CD4-positive, alpha-beta T cell treated with Interleukin-15 for 4 hours (primary cell): ENCODE results near the gene ASIC1.
"Not testable (repeated sequence)": the region's sequence is repeated elsewhere in the genome, so short reads cannot be mapped to it uniquely, and the experiment has no call there.

Source experiments
- DNase-seq: peaks from one replicate; pipeline ENCODE4 v3.0.0-alpha.2; 2020; ENCODE audit warnings: low spot score

The ASIC1 gene

DNA sequence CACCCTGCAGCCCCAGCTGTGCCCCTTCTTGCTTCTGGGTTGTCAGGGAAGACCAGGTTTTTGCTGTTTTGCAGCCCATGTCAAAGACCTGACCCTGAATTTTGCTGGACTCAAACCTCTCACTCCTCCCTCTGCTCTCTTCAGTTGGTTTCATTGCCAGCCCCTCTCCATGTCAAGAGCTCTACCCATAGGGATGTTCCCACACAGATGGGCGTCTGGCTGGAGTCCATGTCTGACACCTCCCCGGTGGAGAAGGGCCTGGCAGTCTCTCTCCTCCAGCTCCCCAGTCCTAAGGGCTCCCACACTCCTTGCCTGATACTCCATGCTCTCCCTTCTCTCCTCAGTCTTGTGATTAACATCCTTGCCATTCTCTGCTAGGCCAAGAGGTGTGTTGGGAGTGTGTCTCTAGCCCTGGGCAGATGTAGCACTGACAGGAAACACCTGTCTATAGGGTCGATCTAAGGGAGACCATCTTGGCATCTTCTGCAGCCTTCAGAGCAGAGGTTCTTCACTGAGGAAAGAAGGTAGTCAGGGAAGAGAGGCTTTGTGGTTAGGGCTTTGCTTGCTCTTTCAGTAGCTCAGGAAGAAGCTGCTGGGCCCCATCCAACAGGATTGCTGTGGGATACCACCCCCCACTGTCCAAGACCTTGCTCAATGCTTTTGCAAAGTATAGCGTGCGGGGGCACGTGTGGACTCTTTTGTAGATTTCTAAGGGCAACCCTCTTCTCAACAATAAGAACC, 4.7 kb downstream of the ASIC1 start:
- DNase-seq: no peak

DNA sequence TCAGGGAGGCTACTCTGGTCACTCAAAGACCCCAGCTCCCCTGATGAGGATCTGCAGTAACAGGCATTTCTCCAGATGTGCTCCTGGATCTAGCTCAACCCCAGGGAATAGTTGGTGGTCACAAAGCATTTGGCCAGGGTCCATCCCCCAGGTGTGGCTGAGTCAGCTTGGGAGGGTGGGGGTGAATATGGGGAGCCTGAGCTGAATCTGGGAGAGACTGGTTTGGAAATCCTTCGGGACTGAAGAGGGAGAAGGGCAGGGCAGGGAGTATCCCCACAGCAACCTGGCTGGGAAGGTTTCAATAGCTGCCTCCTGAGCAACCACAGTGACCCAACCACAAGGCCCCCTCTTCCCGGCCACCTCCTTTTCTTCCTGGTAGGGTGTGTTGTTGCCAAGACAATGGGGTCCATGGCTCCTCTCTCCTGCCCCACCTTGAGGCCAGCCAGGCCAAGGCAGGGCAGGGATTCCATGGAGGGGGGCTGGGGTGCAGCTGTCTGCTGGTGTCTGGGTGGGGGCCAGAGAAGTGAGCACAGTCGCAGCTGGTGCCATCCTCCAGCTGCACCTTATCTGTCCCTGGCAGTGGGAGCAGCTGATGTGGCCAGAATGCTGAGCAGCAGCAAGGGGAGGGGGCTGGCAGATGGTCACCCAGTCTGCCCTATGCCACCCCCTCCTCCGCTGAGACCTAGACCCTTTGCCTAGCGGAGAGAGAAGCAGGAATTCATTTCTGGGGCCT, 5.5 kb downstream of the ASIC1 start:
- DNase-seq: no peak

DNA sequence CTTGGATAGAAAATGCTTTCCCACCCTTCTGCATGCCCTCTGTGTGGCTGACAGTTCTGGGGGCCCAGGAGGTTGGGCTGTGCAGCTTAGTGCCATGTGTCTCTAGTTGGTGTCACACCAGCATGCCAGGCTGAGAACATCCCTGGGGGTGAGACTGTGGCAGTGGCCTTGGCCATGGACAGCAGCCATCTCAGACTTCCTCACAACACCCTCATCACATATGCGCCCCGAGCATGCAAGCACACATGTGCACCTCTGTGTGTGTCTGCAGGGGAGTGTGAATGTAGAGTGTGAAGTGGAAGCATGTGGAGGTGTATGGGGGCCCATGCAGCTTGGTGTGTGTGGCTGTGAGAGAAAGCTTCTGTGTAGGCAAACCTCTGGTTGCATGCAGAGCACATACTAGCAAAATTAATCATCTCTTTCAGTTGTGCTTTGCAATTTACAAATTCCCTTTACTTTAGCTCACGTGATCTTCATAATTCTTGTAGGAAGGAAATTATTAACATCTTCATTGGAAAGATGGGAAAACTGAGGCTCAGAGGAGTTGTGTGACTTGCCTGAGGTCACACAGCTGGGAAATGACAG, 8.4 kb downstream of the ASIC1 start:
- DNase-seq: no peak

DNA sequence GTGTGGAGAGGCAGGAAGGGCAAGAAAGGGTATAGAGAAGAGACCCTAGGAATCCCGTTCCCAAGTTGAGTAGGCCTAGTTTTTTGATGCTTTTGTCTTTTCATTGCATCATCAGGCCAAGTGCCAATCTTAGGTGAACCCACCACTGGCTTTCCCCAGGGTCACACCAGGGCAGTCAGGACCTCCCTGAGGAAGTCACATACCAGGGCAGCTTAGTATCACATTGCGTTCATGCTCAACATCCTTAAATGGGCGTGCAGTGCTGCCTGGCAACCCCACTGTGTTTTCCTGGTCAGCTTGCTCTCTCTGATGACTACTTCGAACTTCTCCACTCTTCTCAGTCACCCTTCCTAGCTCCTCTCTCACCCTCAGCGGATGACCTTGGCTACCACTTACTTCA, 9.0 kb downstream of the ASIC1 start:
- no peak for DNase-seq

DNA sequence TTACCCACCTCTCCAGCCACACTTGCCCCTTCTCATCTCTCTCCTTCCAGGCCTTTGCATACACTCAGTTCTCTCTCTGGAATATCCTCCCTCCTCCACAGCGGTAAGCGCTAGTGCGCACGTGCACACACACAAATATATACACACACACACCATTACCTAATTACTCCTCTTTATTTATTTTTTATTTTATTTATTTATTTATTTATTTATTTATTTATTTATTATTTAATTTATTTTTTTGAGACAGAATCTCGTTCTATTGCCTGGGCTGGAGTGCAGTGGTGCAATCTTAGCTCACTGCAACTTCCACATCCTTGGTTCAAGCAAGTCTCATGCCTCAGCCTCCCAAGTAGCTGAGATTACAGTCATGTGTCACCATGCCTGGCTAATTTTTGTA, 11.7 kb downstream of the ASIC1 start:
- DNase-seq: no peak

DNA sequence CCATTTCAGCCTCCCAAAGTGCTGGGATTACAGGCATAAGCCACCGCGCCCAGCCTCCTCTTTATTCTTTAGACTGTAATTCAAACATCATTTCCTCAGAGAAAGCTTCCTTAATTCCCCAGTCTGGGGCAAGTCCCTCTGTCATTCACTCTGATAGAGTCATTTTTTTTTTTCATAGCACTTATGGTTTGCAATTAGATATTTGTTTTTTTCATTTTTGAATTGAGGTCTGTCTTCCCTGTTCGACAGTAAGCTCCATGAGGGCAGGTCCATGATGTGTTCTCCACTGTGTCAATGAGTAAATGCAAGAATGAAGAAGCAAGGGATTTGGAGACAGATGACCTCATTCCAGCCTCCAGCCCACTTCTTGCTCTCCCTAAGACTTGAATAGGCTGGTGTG, 12.1 kb downstream of the ASIC1 start:
- DNase-seq: no peak

GRCh38 chr12:50070314-50071060, 13.1 kb downstream of the ASIC1 start:
- DNase-seq: peak; percentile 69

- DNase-seq: no peak
Observed at GRCh38 chr12:50072198-50072907, 15.0 kb downstream of the ASIC1 start.

GRCh38 chr12:50073206-50073605, 15.8 kb downstream of the ASIC1 start:
- no peak for DNase-seq

DNA sequence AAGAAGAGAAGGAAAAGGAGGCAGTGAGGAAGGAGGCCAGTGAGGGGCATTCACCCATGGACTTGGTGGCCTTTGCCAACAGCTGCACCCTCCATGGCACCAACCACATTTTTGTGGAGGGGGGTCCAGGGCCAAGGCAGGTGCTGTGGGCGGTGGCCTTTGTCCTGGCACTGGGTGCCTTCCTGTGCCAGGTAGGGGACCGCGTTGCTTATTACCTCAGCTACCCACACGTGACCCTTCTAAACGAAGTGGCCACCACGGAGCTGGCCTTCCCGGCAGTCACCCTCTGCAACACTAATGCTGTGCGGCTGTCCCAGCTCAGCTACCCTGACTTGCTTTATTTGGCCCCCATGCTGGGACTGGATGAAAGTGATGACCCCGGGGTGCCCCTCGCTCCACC, 16.3 kb downstream of the ASIC1 start:
- no peak for DNase-seq

- peak; percentile 81 for DNase-seq
Observed at GRCh38 chr12:50074936-50075807, 17.8 kb downstream of the ASIC1 start.

DNA sequence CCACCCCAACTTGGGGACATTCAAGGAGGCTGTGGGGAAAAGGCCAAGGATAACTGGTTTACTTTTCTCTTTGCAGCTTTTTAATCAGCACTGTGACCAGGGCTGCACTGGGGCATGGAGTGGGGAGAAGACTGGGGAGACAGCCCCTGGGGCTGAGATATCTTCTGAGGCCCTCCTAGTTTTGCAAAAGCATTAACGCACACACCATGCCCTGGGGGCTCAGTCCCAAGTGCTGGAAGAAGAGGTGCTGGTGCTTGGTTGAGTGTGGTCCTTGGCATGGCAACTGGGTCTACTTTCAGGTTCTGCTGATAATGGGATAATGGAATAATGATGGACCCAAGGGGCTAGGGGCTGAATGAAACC, 18.4 kb downstream of the ASIC1 start:
- no peak for DNase-seq

- DNase-seq: no peak
Observed at GRCh38 chr12:50077099-50077498, 19.7 kb downstream of the ASIC1 start.

GRCh38 chr12:50078281-50078680, 20.9 kb downstream of the ASIC1 start:
- DNase-seq: no peak

- DNase-seq: no peak
Observed at GRCh38 chr12:50079771-50080170, 22.4 kb downstream of the ASIC1 start.

DNA sequence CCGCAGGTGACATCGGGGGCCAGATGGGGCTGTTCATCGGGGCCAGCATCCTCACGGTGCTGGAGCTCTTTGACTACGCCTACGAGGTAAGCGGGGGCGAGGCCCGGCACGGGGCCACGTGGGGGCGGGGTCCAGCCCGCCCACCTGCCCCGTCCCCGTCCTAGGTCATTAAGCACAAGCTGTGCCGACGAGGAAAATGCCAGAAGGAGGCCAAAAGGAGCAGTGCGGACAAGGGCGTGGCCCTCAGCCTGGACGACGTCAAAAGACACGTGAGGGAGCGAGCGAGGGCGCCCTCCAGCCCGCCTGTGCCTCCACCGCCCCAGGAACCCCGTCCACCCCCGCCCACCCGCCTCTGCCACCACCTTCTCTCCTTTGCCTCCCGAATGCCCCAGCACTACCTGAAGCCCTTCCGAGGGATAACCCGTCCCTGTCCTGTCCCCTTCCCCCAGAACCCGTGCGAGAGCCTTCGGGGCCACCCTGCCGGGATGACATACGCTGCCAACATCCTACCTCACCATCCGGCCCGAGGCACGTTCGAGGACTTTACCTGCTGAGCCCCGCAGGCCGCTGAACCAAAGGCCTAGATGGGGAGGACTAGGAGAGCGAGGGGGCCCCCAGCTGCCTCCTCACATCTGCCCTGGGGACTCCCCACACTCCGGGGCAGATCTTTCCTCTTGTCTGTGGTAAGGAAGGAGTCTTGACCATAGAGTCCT, 23.9 kb downstream of the ASIC1 start:
- no peak for DNase-seq

- no peak for DNase-seq
Observed at GRCh38 chr12:50082644-50083043, 25.2 kb downstream of the ASIC1 start.

- no peak for DNase-seq
Observed at GRCh38 chr12:50083301-50083700, 25.9 kb downstream of the ASIC1 start.

DNA sequence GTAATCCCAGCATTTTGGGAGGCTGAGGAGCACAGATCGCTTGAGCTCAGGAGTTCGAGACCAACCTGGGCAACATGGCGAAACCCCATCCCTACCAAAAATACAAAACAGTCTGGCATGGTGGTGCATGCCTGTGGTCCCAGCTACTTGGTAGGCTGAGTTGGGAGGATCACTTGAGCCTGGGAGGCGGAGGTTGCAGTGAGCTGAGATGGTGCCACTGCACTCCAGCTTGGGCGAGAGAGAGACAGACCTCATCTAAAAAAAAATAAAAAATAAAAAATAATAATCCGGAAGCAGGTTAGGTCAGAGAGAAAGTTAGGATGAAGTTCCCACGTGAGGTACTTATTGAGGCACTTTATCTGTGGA, 27.0 kb downstream of the ASIC1 start:
- not testable (repeated sequence) for DNase-seq
